Astrocyte (in vitro differentiated cells and primary cell): ENCODE results near the gene DHPS.

Experiments
- EZH2 ChIP-seq: IDR thresholded peaks from 2 replicates; pipeline ENCODE4 v1.6.1; 2012; ENCODE audit warnings: mild to moderate bottlenecking, low read length, inconsistent platforms; ENCODE audit not compliant: insufficient read depth
- TF ChIP-seq, protein P1 (sequence below): IDR thresholded peaks from 2 replicates; pipeline ENCODE4 v1.5.1; 2011; ENCODE audit warnings: low read depth, mild to moderate bottlenecking, inconsistent platforms, low read length, moderate library complexity; ENCODE audit not compliant: insufficient read depth

DNA sequence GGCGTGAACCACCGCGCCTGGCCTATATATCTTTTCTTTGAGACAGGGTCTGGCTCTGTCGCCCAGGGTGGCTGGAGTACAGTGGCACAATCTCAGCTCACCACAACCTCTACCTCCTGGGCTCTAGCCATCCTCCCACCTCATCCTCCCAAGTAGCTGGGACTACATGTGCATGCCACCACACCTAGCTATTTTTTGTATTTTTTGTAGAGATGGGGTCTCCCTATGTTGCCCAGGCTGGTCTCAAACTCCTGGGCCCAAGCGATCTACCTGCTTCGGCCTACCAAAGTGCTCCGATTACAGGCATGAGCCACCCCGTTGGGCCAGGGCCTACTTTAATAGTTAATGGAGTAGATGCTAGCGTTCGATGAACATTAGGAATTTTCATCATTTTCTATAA is 38.6 kb upstream of the DHPS start:
- TF ChIP-seq, protein P1, sequence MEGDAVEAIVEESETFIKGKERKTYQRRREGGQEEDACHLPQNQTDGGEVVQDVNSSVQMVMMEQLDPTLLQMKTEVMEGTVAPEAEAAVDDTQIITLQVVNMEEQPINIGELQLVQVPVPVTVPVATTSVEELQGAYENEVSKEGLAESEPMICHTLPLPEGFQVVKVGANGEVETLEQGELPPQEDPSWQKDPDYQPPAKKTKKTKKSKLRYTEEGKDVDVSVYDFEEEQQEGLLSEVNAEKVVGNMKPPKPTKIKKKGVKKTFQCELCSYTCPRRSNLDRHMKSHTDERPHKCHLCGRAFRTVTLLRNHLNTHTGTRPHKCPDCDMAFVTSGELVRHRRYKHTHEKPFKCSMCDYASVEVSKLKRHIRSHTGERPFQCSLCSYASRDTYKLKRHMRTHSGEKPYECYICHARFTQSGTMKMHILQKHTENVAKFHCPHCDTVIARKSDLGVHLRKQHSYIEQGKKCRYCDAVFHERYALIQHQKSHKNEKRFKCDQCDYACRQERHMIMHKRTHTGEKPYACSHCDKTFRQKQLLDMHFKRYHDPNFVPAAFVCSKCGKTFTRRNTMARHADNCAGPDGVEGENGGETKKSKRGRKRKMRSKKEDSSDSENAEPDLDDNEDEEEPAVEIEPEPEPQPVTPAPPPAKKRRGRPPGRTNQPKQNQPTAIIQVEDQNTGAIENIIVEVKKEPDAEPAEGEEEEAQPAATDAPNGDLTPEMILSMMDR: no peak
- TF ChIP-seq EZH2: no peak
